ENCODE data around the gene SLC7A8. TPM values are rescaled to one million over a fixed set of nuclear protein-coding genes. Genes with fewer than 3 reads are reported as not detected.

Gene SLC7A8
- total RNA-seq, 1 experiment from 2014 or later: 77.9 TPM

GRCh38 chr14:23085458-23085857 lies 98.0 kb downstream of the SLC7A8 start:
- H2BK5ac ChIP-seq (ENCODE audit: insufficient read length, low read length): no peak overlapping the region
- Mint-ChIP-seq H3K36me3 (ENCODE audit: insufficient read depth in 1 of 3, low read depth in 3 of 3) (peaks cover 49 to 93% (median 87%) of the 10 kb centered on the region in 3 experiments; a peak in 6 of 7 replicates), H3K27me3 (ENCODE audit: low read depth) (no peaks in the 10 kb centered on the region), H3K4me1 (no peaks in the 10 kb centered on the region), H3K27ac (peak overlapping the region in 1 of 3 experiments; percentile 46; a peak in 1 of 7 replicates), H3K4me3 (no peak overlapping the region), H3K9me3 (no peaks in the 10 kb centered on the region; a peak in 1 of 5 replicates)
- no peak overlapping the region for H2BK15ac ChIP-seq (ENCODE audit: low read depth, low read length)
- no peaks in the 10 kb centered on the region for H4K20me1 ChIP-seq (ENCODE audit: control insufficient read depth, insufficient read depth, insufficient read length)
- H2BK120ac ChIP-seq (ENCODE audit: low read depth, low read length, poor library complexity, severe bottlenecking): no peak overlapping the region
- no peak overlapping the region for H3T11ph ChIP-seq (ENCODE audit: low read length)
- no peak overlapping the region for H3K14ac ChIP-seq (ENCODE audit: insufficient read depth, low read length)
- no peak for TF ChIP-seq CTCF (conservative IDR thresholded peaks at IDR 0.05)
- no peaks in the 10 kb centered on the region for H3K79me1 ChIP-seq (ENCODE audit: insufficient read depth, low read depth, low read length, poor library complexity, severe bottlenecking)
- H3K79me2 ChIP-seq (ENCODE audit: insufficient read depth, low read length): no peaks in the 10 kb centered on the region
- H3K23ac ChIP-seq (ENCODE audit: insufficient read length, low read depth, low read length): no peak overlapping the region
- no peak overlapping the region for H3K27ac ChIP-seq (ENCODE audit: insufficient read length, low read depth, low read length)
- no peaks in the 10 kb centered on the region for H3K4me1 ChIP-seq (ENCODE audit: insufficient read depth, low read length)
- no peaks in the 10 kb centered on the region for H3K27me3 ChIP-seq (ENCODE audit: insufficient read depth, low read length)
- no peak overlapping the region for H4K8ac ChIP-seq (replicated peaks; ENCODE audit: insufficient read length, low read depth, low read length)
- no peaks in the 10 kb centered on the region for H3K9me3 ChIP-seq (ENCODE audit: control insufficient read depth, low read depth, low read length)
- no peak overlapping the region for H4K91ac ChIP-seq (ENCODE audit: insufficient read length, low read depth, low read length)
- H3K18ac ChIP-seq (ENCODE audit: insufficient read length, low read depth, low read length): no peak overlapping the region
- no peak overlapping the region for H2BK20ac ChIP-seq (ENCODE audit: low read depth, low read length, poor library complexity, severe bottlenecking)
- no peaks in the 10 kb centered on the region for H3K23me2 ChIP-seq (ENCODE audit: insufficient read length, low read depth, low read length, poor library complexity, severe bottlenecking)
- H2AFZ ChIP-seq (ENCODE audit: low read length): no peak overlapping the region
- H4K5ac ChIP-seq (ENCODE audit: insufficient read length, low read depth, low read length): no peak overlapping the region
- H2AK5ac ChIP-seq (ENCODE audit: insufficient read length, low read length): no peak overlapping the region
- no peak overlapping the region for H3K56ac ChIP-seq (ENCODE audit: insufficient read length, low read depth, low read length)
- H3K9ac ChIP-seq (ENCODE audit: extremely low read depth, insufficient read length, low read length): no peak overlapping the region
- H3K4me2 ChIP-seq (ENCODE audit: insufficient read depth, insufficient read length, low read length): no peak overlapping the region
- H3K4ac ChIP-seq (ENCODE audit: low read depth, low read length): no peak overlapping the region
- DNase-seq: no peak
- no CpG with 5 or more reads among the region's 3 CpGs for WGBS (ENCODE audit: extremely low coverage, insufficient read length, low lambda C conversion rate)
- no peak overlapping the region for H2BK12ac ChIP-seq (ENCODE audit: insufficient read length, low read depth, low read length)

Measured in H9 (cell line).